K562 (cell line): ENCODE results near the gene RUNDC1. TPM values are rescaled to one million over a fixed set of nuclear protein-coding genes. Genes with fewer than 3 reads are reported as not detected.

Experiments
- EP400 ChIP-seq: fragments of 450-650 bp; IDR thresholded peaks from 2 replicates; pipeline ENCODE4 v1.6.1; 2017; ENCODE audit warnings: antibody characterized with exemption, mild to moderate bottlenecking, moderate library complexity
- KAT2B ChIP-seq: IDR thresholded peaks from one replicate; pipeline ENCODE4 v1.6.1; 2012; ENCODE audit warnings: low read depth, mild to moderate bottlenecking, control low read depth, inconsistent platforms, low read length, moderate library complexity
- MBD2 ChIP-seq: sonication (generic); IDR thresholded peaks from 2 replicates; pipeline ENCODE4 v1.6.1; 2016; ENCODE audit warnings: low read depth, borderline replicate concordance
- MTA2 ChIP-seq: fragments of 450-650 bp; IDR thresholded peaks from 2 replicates; pipeline ENCODE4 v1.6.1; 2016; ENCODE audit warnings: low read depth
- NCOA4 ChIP-seq: fragments of 450-650 bp; IDR thresholded peaks from 2 replicates; pipeline ENCODE4 v1.6.1; 2018; ENCODE audit warnings: mild to moderate bottlenecking; ENCODE audit not compliant: partially characterized antibody
- PHF21A ChIP-seq: fragments of 450-650 bp; IDR thresholded peaks from 2 replicates; pipeline ENCODE4 v1.6.1; 2017; ENCODE audit warnings: low read depth, borderline replicate concordance
- RAD21 ChIP-seq, 2 experiments: fragments of 250-450 bp in 1 of 2; fragments of 450-650 bp in 1 of 2; sonication (Bioruptor Pico) in 1 of 2; formaldehyde crosslinking in 1 of 2; IDR thresholded peaks in 1 of 2; conservative IDR thresholded peaks in 1 of 2; 2 replicates each; pipeline versions ENCODE4 v1.4.0 to v1.8.0; 2020 to 2022; ENCODE audit warnings: mild to moderate bottlenecking in 2 of 2, moderate library complexity in 1 of 2
- RBM17 ChIP-seq: fragments of 200-400 bp; formaldehyde crosslinking; IDR thresholded peaks from 2 replicates; pipeline ENCODE4 v1.6.1; 2017; ENCODE audit warnings: low read depth, mild to moderate bottlenecking, low read length, borderline replicate concordance
- RUNX1 ChIP-seq: sonication (generic); IDR thresholded peaks from 2 replicates; pipeline ENCODE4 v1.6.1; 2016; ENCODE audit warnings: antibody characterized with exemption, low read depth
- SREBF1 ChIP-seq: fragments of 150-350 bp; IDR thresholded peaks from 2 replicates; pipeline ENCODE4 v1.6.1; 2014; ENCODE audit warnings: antibody characterized with exemption, low read depth, low read length, borderline replicate concordance
- TAF15 ChIP-seq: fragments of 200-400 bp; formaldehyde crosslinking; IDR thresholded peaks from 2 replicates; pipeline ENCODE4 v1.6.1; 2017; ENCODE audit warnings: mild to moderate bottlenecking, low read depth, low read length, moderate library complexity
- U2AF2 ChIP-seq: fragments of 200-400 bp; formaldehyde crosslinking; optimal IDR thresholded peaks from 2 replicates; pipeline ENCODE3; 2017; ENCODE audit warnings: low read depth, mild to moderate bottlenecking, low read length
- ZNF224 ChIP-seq: sonication (generic); formaldehyde crosslinking; IDR thresholded peaks from 2 replicates; pipeline ENCODE4 v1.8.0; 2022; ENCODE audit warnings: mild to moderate bottlenecking, missing genetic modification reagents
- ZNF239 ChIP-seq: fragments of 250-450 bp; sonication (Bioruptor Pico); IDR thresholded peaks from 2 replicates; pipeline ENCODE4 v1.4.0; 2020; ENCODE audit warnings: mild to moderate bottlenecking
- ZNF253 ChIP-seq: fragments of 250-450 bp; sonication (Bioruptor Pico); conservative IDR thresholded peaks from 2 replicates; pipeline ENCODE4 v1.6.1; 2021; ENCODE audit warnings: mild to moderate bottlenecking
- ZNF311 ChIP-seq: fragments of 250-450 bp; sonication (Bioruptor Pico); IDR thresholded peaks from 2 replicates; pipeline ENCODE4 v1.4.0; 2020; ENCODE audit warnings: mild to moderate bottlenecking, moderate library complexity
- ZNF384 ChIP-seq: IDR thresholded peaks from 2 replicates; pipeline ENCODE4 v1.6.1; 2012; ENCODE audit warnings: low read depth, low read length, improper control_type of control experiment
- ZNF696 ChIP-seq: fragments of 250-450 bp; sonication (Bioruptor Pico); conservative IDR thresholded peaks from 2 replicates; pipeline ENCODE4 v1.4.0; 2020; ENCODE audit warnings: mild to moderate bottlenecking, moderate library complexity
- polyA plus RNA-seq, 8 experiments: library from polyadenylated mRNA; depleted of rRNA in 4 of 8; stranded (reverse) in 5 of 8; unstranded in 3 of 8; fragments of >200 nt; fragmentation: Nextera tagmentation in 2 of 8; fragmentation: Illumina TruSeq in 1 of 8; extraction: Ambion mirVana in 2 of 8; extraction: Trizol in 1 of 8; gene quantifications; 2 replicates each; pipeline versions ENCODE4 v1.2.1 to v1.2.3, GENCODE V29; 2011 to 2014; ENCODE audit warnings: inconsistent platforms in 1 of 8, missing spikeins in 1 of 8
- total RNA-seq, 7 experiments: library from RNA; depleted of rRNA in 6 of 7; stranded (reverse); fragments of >200 nt in 6 of 7; fragmentation: Illumina TruSeq in 2 of 7; extraction: Trizol in 2 of 7; gene quantifications; 2 replicates each; pipeline versions ENCODE4 v1.2.1 to v1.2.3, GENCODE V29; 2011 to 2021; ENCODE audit warnings: low replicate concordance in 1 of 7
- TF ChIP-seq, protein P1 (sequence below): fragments of 250-450 bp; sonication (Bioruptor Pico); IDR thresholded peaks from 2 replicates; pipeline ENCODE4 v1.4.0; 2020; ENCODE audit warnings: mild to moderate bottlenecking, moderate library complexity
- TF ChIP-seq, protein P2 (sequence below): fragments of 450-650 bp; formaldehyde crosslinking; conservative IDR thresholded peaks from 2 replicates; pipeline ENCODE4 v1.4.0; 2022; ENCODE audit warnings: mild to moderate bottlenecking, missing genetic modification characterization
- TF ChIP-seq, protein P3 (sequence below): sonication (generic); formaldehyde crosslinking; IDR thresholded peaks from 2 replicates; pipeline ENCODE4 v1.8.0; 2022; ENCODE audit warnings: mild to moderate bottlenecking, missing genetic modification reagents, borderline replicate concordance
- TF ChIP-seq, protein P4 (sequence below): sonication (generic); formaldehyde crosslinking; IDR thresholded peaks from 2 replicates; pipeline ENCODE4 v1.9.0; 2022; ENCODE audit warnings: mild to moderate bottlenecking, missing genetic modification reagents

The RUNDC1 gene
- total and polyA plus RNA-seq, 9 of the 15 experiments (the other 6 are each of a cell fraction or from before 2014, with no cell fraction given): 3.4 to 12.6 (median 9.4) TPM

DNA sequence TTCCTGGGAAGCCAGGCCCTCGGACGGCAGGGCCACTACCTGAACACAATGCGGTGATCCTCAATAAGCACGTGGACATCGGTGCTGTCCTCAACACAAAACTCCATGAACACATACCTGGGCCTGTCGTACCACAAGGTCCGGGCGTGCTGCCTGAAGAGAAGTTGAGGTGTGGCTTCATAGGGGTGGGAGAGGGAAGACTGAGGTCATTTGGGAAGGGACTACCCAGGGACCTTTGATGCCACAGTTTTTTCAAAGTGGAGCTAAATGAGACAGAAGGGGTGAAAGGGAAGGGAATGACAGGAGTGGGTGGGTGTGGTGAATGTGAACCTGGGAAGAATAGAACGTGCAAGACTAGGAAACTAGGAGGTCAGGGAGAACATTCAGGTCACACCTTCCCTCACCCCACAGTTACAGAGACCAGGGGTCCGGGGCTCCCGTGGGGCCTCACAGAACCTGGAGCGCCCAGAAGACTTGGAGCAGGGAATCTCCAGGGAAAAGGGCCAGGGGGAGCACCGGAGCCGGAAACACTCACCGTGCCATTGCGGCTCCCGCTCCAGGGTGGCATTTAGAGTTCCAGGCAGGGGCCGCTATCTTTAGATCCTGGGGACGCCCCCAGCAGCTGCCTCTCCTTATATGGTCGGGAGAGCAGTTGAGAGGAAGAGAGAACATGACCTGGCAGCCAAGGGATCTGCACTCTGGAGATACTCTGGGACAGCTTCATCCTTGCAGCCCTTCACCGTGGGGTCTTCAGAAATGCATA is 673 bp upstream of the RUNDC1 start, which contains the start of gene PTGES3L (continued):
- TF ChIP-seq, protein P1, sequence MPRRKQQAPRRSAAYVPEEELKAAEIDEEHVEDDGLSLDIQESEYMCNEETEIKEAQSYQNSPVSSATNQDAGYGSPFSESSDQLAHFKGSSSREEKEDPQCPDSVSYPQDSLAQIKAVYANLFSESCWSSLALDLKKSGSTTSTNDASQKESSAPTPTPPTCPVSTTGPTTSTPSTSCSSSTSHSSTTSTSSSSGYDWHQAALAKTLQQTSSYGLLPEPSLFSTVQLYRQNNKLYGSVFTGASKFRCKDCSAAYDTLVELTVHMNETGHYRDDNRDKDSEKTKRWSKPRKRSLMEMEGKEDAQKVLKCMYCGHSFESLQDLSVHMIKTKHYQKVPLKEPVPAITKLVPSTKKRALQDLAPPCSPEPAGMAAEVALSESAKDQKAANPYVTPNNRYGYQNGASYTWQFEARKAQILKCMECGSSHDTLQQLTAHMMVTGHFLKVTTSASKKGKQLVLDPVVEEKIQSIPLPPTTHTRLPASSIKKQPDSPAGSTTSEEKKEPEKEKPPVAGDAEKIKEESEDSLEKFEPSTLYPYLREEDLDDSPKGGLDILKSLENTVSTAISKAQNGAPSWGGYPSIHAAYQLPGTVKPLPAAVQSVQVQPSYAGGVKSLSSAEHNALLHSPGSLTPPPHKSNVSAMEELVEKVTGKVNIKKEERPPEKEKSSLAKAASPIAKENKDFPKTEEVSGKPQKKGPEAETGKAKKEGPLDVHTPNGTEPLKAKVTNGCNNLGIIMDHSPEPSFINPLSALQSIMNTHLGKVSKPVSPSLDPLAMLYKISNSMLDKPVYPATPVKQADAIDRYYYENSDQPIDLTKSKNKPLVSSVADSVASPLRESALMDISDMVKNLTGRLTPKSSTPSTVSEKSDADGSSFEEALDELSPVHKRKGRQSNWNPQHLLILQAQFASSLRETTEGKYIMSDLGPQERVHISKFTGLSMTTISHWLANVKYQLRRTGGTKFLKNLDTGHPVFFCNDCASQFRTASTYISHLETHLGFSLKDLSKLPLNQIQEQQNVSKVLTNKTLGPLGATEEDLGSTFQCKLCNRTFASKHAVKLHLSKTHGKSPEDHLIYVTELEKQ: no peak
- TF ChIP-seq MBD2 (no peak), RUNX1 (no peak; the same call in 1 of the 2 replicates), PHF21A (no peak), ZNF239 (CRISPR knock-in tag) (no peak), KAT2B (no peak), RBM17 (no peak), SREBF1 (no peak), RAD21 (CRISPR knock-in tag; conservative IDR thresholded peaks at IDR 0.05 in 1 of 2, IDR thresholded peaks at IDR 0.05 in 1 of 2) (no peak), NCOA4 (no peak), ZNF253 (CRISPR knock-in tag) (no peak), MTA2 (no peak), ZNF696 (no peak), ZNF384 (no peak), ZNF311 (CRISPR knock-in tag) (no peak), ZNF224 (CRISPR knock-in tag) (no peak), U2AF2 (no peak), EP400 (peak; percentile 44), TAF15 (no peak)
- TF ChIP-seq, protein P2, sequence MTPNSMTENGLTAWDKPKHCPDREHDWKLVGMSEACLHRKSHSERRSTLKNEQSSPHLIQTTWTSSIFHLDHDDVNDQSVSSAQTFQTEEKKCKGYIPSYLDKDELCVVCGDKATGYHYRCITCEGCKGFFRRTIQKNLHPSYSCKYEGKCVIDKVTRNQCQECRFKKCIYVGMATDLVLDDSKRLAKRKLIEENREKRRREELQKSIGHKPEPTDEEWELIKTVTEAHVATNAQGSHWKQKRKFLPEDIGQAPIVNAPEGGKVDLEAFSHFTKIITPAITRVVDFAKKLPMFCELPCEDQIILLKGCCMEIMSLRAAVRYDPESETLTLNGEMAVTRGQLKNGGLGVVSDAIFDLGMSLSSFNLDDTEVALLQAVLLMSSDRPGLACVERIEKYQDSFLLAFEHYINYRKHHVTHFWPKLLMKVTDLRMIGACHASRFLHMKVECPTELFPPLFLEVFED (CRISPR knock-in tag): no peak
- TF ChIP-seq, protein P3, sequence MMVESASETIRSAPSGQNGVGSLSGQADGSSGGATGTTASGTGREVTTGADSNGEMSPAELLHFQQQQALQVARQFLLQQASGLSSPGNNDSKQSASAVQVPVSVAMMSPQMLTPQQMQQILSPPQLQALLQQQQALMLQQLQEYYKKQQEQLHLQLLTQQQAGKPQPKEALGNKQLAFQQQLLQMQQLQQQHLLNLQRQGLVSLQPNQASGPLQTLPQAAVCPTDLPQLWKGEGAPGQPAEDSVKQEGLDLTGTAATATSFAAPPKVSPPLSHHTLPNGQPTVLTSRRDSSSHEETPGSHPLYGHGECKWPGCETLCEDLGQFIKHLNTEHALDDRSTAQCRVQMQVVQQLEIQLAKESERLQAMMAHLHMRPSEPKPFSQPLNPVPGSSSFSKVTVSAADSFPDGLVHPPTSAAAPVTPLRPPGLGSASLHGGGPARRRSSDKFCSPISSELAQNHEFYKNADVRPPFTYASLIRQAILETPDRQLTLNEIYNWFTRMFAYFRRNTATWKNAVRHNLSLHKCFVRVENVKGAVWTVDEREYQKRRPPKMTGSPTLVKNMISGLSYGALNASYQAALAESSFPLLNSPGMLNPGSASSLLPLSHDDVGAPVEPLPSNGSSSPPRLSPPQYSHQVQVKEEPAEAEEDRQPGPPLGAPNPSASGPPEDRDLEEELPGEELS (CRISPR knock-in tag): no peak
- TF ChIP-seq, protein P4, sequence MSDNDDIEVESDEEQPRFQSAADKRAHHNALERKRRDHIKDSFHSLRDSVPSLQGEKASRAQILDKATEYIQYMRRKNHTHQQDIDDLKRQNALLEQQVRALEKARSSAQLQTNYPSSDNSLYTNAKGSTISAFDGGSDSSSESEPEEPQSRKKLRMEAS: peak; percentile 57
